ENCODE measurements around the gene STK40. TPM values are rescaled to one million over a fixed set of nuclear protein-coding genes. Genes with fewer than 3 reads are reported as not detected.

STK40 gene
- total RNA-seq (10 to 100 TPM; 63.9 to 95.7 TPM), polyA plus RNA-seq (10 to 100 TPM; 33.2 to 35.4 TPM)
- long read RNA-seq, donor 1, partial matches to known transcripts, result 10 of 81 reads
- long read RNA-seq, donor 1, other reads (novel, unspliced or antisense), result 70 of 81 reads
- long read RNA-seq, donor 2, transcript STK40-204 (11 exons, 3,621 nt), result major isoform, 10 of 44 reads
- long read RNA-seq, donor 2, partial matches to known transcripts, result 6 of 44 reads
- long read RNA-seq, donor 2, other reads (novel, unspliced or antisense), result 27 of 44 reads

GRCh38 chr1:36385410-36386264, at the start of gene STK40:
TSS of gene STK40 (minus strand) at chr1:36385924. CDS start at chr1:36361332, 24,592 bp downstream.
- H3K4me1 ChIP-seq (ENCODE audit: control insufficient read depth in 1 of 2, insufficient read depth in 2 of 2, low read length in 2 of 2), result peaks cover 2 to 11% of the 10 kb centered on the region in 2 donors
- intact Hi-C loops (cut with DNase I), result loop anchor here (5.0 to 10.0 kb wide), 2 partner anchors 33 to 231 kb away; partner anchors contain the start of gene MAP7D1 (in 1 of the 2)
- peak within 1 kb of the TSS; percentile 81 to 92 for H3K4me3 ChIP-seq (ENCODE audit: low read length in 2 of 2)
- 0 to 1% methylated on average over 43 to 82 of the region's 82 CpGs for WGBS, 2 donors
- no peaks in the 10 kb centered on the region for H3K36me3 ChIP-seq (ENCODE audit: control insufficient read depth in 1 of 2, insufficient read depth in 2 of 2, low read length in 1 of 2)
- no peaks in the 10 kb centered on the region for H3K9me3 ChIP-seq (ENCODE audit: control insufficient read depth, low read length)
- peak; percentile 94 for ATAC-seq (ENCODE audit: low FRiP score)
- H3K27me3 ChIP-seq (ENCODE audit: control insufficient read depth in 1 of 2, insufficient read depth in 2 of 2, low read length in 1 of 2), result no peaks in the 10 kb centered on the region
- peak; percentile 99 for DNase-seq
- peak within 1 kb of the TSS; percentile 83 to 97 for H3K27ac ChIP-seq (ENCODE audit: low read depth in 1 of 2, low read length in 2 of 2)

GRCh38 chr1:36433102-36433501, 47.4 kb upstream of the STK40 start:
- intact Hi-C loops (cut with DNase I), result no loop called here
- 36 to 39% methylated on average over 1 of the region's 1 CpG for WGBS, 2 donors
- H3K36me3 ChIP-seq (ENCODE audit: control insufficient read depth in 1 of 2, insufficient read depth in 2 of 2, low read length in 1 of 2), result peaks cover 0 to 5% of the 10 kb centered on the region in 2 donors
- H3K4me3 ChIP-seq (ENCODE audit: low read length in 2 of 2), result no peak overlapping the region
- no peaks in the 10 kb centered on the region for H3K9me3 ChIP-seq (ENCODE audit: control insufficient read depth, low read length)
- no peaks in the 10 kb centered on the region for H3K4me1 ChIP-seq (ENCODE audit: control insufficient read depth in 1 of 2, insufficient read depth in 2 of 2, low read length in 2 of 2)
- ATAC-seq (ENCODE audit: low FRiP score) (no peak), DNase-seq (no peak)
- H3K27me3 ChIP-seq (ENCODE audit: control insufficient read depth in 1 of 2, insufficient read depth in 2 of 2, low read length in 1 of 2), result no peaks in the 10 kb centered on the region
- H3K27ac ChIP-seq (ENCODE audit: low read depth in 1 of 2, low read length in 2 of 2), result no peak overlapping the region

GRCh38 chr1:36432616-36433015, 46.9 kb upstream of the STK40 start:
- H3K36me3 ChIP-seq (ENCODE audit: control insufficient read depth in 1 of 2, insufficient read depth in 2 of 2, low read length in 1 of 2), result peaks cover 0 to 4% of the 10 kb centered on the region in 2 donors

GRCh38 chr1:36425791-36426190, 40.1 kb upstream of the STK40 start:
- intact Hi-C loops (cut with DNase I), result loop anchor here in 1 of 2 donors (10.0 kb wide), 1 partner anchor 331 kb away; no protein-coding TSS in a partner anchor
- Histone ChIP-seq H3K4me1 (ENCODE audit: control insufficient read depth in 1 of 2, insufficient read depth in 2 of 2, low read length in 2 of 2) (no peaks in the 10 kb centered on the region), H3K9me3 (ENCODE audit: control insufficient read depth, low read length) (no peaks in the 10 kb centered on the region), H3K4me3 (ENCODE audit: low read length in 2 of 2) (no peak overlapping the region), H3K27ac (ENCODE audit: low read depth in 1 of 2, low read length in 2 of 2) (no peak overlapping the region), H3K36me3 (ENCODE audit: control insufficient read depth in 1 of 2, insufficient read depth in 2 of 2, low read length in 1 of 2) (no peaks in the 10 kb centered on the region), H3K27me3 (ENCODE audit: control insufficient read depth in 1 of 2, insufficient read depth in 2 of 2, low read length in 1 of 2) (no peaks in the 10 kb centered on the region)
- ATAC-seq (ENCODE audit: low FRiP score), result no peak
- no peak for DNase-seq
- WGBS, 2 donors, result 66 to 72% methylated on average over 4 of the region's 4 CpGs

More at GRCh38 chr1:36432616-36433015, 46.9 kb upstream of the STK40 start:
- Histone ChIP-seq H3K9me3 (ENCODE audit: control insufficient read depth, low read length) (no peaks in the 10 kb centered on the region), H3K27me3 (ENCODE audit: control insufficient read depth in 1 of 2, insufficient read depth in 2 of 2, low read length in 1 of 2) (no peaks in the 10 kb centered on the region), H3K27ac (ENCODE audit: low read depth in 1 of 2, low read length in 2 of 2) (no peak overlapping the region), H3K4me1 (ENCODE audit: control insufficient read depth in 1 of 2, insufficient read depth in 2 of 2, low read length in 2 of 2) (no peaks in the 10 kb centered on the region), H3K4me3 (ENCODE audit: low read length in 2 of 2) (no peak overlapping the region)
- 79 to 82% methylated on average over 4 of the region's 4 CpGs for WGBS, 2 donors
- DNase-seq, result no peak
- ATAC-seq (ENCODE audit: low FRiP score), result no peak
- intact Hi-C loops (cut with DNase I), result no loop called here

GRCh38 chr1:36421649-36422048, 35.9 kb upstream of the STK40 start:
- WGBS, 2 donors, result 83 to 90% methylated on average over 7 of the region's 7 CpGs
- peaks cover 0 to 3% of the 10 kb centered on the region in 2 donors for H3K36me3 ChIP-seq (ENCODE audit: control insufficient read depth in 1 of 2, insufficient read depth in 2 of 2, low read length in 1 of 2)
- no peaks in the 10 kb centered on the region for H3K9me3 ChIP-seq (ENCODE audit: control insufficient read depth, low read length)
- H3K27ac ChIP-seq (ENCODE audit: low read depth in 1 of 2, low read length in 2 of 2), result no peak overlapping the region
- intact Hi-C loops (cut with DNase I), result loop anchor here (1.0 to 10.0 kb wide), 3 partner anchors 79 to 327 kb away; no protein-coding TSS in a partner anchor
- DNase-seq, result no peak
- no peak for ATAC-seq (ENCODE audit: low FRiP score)
- H3K27me3 ChIP-seq (ENCODE audit: control insufficient read depth in 1 of 2, insufficient read depth in 2 of 2, low read length in 1 of 2), result no peaks in the 10 kb centered on the region
- H3K4me1 ChIP-seq (ENCODE audit: control insufficient read depth in 1 of 2, insufficient read depth in 2 of 2, low read length in 2 of 2), result no peaks in the 10 kb centered on the region
- H3K4me3 ChIP-seq (ENCODE audit: low read length in 2 of 2), result no peak overlapping the region

- intact Hi-C loops (cut with DNase I), result loop anchor here (1.0 to 10.0 kb wide), 3 partner anchors 78 to 326 kb away; no protein-coding TSS in a partner anchor
- H3K27me3 ChIP-seq (ENCODE audit: control insufficient read depth in 1 of 2, insufficient read depth in 2 of 2, low read length in 1 of 2), result no peaks in the 10 kb centered on the region
- no peak overlapping the region for H3K27ac ChIP-seq (ENCODE audit: low read depth in 1 of 2, low read length in 2 of 2)
- H3K4me1 ChIP-seq (ENCODE audit: control insufficient read depth in 1 of 2, insufficient read depth in 2 of 2, low read length in 2 of 2), result no peaks in the 10 kb centered on the region
- no peak overlapping the region for H3K4me3 ChIP-seq (ENCODE audit: low read length in 2 of 2)
- no peaks in the 10 kb centered on the region for H3K9me3 ChIP-seq (ENCODE audit: control insufficient read depth, low read length)
- H3K36me3 ChIP-seq (ENCODE audit: control insufficient read depth in 1 of 2, insufficient read depth in 2 of 2, low read length in 1 of 2), result peaks cover 0 to 3% of the 10 kb centered on the region in 2 donors
- WGBS, 2 donors, result 13 to 22% methylated on average over 13 of the region's 13 CpGs
- ATAC-seq (ENCODE audit: low FRiP score) (peak; percentile 95), DNase-seq (peak; percentile 89 to 97)
Measured at GRCh38 chr1:36420836-36421317, 35.2 kb upstream of the STK40 start.

- WGBS, 2 donors, result 20 to 29% methylated on average over 5 of the region's 5 CpGs
- H3K4me1 ChIP-seq (ENCODE audit: control insufficient read depth in 1 of 2, insufficient read depth in 2 of 2, low read length in 2 of 2), result no peaks in the 10 kb centered on the region
- H3K9me3 ChIP-seq (ENCODE audit: control insufficient read depth, low read length), result no peaks in the 10 kb centered on the region
- H3K27ac ChIP-seq (ENCODE audit: low read depth in 1 of 2, low read length in 2 of 2), result no peak overlapping the region
- H3K4me3 ChIP-seq (ENCODE audit: low read length in 2 of 2), result no peak overlapping the region
- ATAC-seq (ENCODE audit: low FRiP score) (peak; percentile 67), DNase-seq (no peak)
- intact Hi-C loops (cut with DNase I), result loop anchor here (2.0 to 10.0 kb wide), 2 partner anchors 78 to 326 kb away; no protein-coding TSS in a partner anchor
- H3K27me3 ChIP-seq (ENCODE audit: control insufficient read depth in 1 of 2, insufficient read depth in 2 of 2, low read length in 1 of 2), result no peaks in the 10 kb centered on the region
- H3K36me3 ChIP-seq (ENCODE audit: control insufficient read depth in 1 of 2, insufficient read depth in 2 of 2, low read length in 1 of 2), result peaks cover 0 to 3% of the 10 kb centered on the region in 2 donors
Measured at GRCh38 chr1:36420409-36420808, 34.7 kb upstream of the STK40 start.

- 80 to 83% methylated on average over 4 of the region's 4 CpGs for WGBS, 2 donors
- H3K4me3 ChIP-seq (ENCODE audit: low read length in 2 of 2), result no peak overlapping the region
- ATAC-seq (ENCODE audit: low FRiP score), result no peak
- intact Hi-C loops (cut with DNase I), result no loop called here
- peaks cover 0 to 3% of the 10 kb centered on the region in 2 donors for H3K36me3 ChIP-seq (ENCODE audit: control insufficient read depth in 1 of 2, insufficient read depth in 2 of 2, low read length in 1 of 2)
- no peak for DNase-seq
- no peaks in the 10 kb centered on the region for H3K9me3 ChIP-seq (ENCODE audit: control insufficient read depth, low read length)
- no peak overlapping the region for H3K27ac ChIP-seq (ENCODE audit: low read depth in 1 of 2, low read length in 2 of 2)
- H3K27me3 ChIP-seq (ENCODE audit: control insufficient read depth in 1 of 2, insufficient read depth in 2 of 2, low read length in 1 of 2), result no peaks in the 10 kb centered on the region
- H3K4me1 ChIP-seq (ENCODE audit: control insufficient read depth in 1 of 2, insufficient read depth in 2 of 2, low read length in 2 of 2), result no peaks in the 10 kb centered on the region
Measured at GRCh38 chr1:36419569-36419968, 33.8 kb upstream of the STK40 start.

All from aorta (tissue), 5 donors.